Right lobe of liver (tissue), 6 donors: ENCODE results near the gene PICK1. TPM values are rescaled to one million over a fixed set of nuclear protein-coding genes. Genes with fewer than 3 reads are reported as not detected.
A peak's percentile ranks its signal among the peaks of the same experiment; 100 is the strongest.
"Not testable (repeated sequence)": the region's sequence is repeated elsewhere in the genome, so short reads cannot be mapped to it uniquely, and the experiment has no call there.

ENCODE experiments used
- ATAC-seq, 4 donors: fragments of 200-7000 bp; cut with Tn5 transposase; one replicate each; pipeline ENCODE4 v1.9.1; 2020; ENCODE audit warnings: mild to moderate bottlenecking in 4 of 4, moderate library complexity in 4 of 4
- DNase-seq, 3 donors: peaks; one replicate each; pipeline ENCODE4 v3.0.0-alpha.2; 2020
- H3K27ac ChIP-seq, 3 donors: fragments of 200-600 bp; one replicate each; pipeline ENCODE4 v1.8.0; 2022
- H3K27me3 ChIP-seq, 2 donors: fragments of 200-600 bp; one replicate each; pipeline ENCODE4 v1.8.0; 2022
- H3K36me3 ChIP-seq, 4 donors: fragments of 200-600 bp; sonication (generic) in 1 of 4; one replicate each; pipeline versions ENCODE4 v1.5.1 to v1.8.0; 2017 to 2022; ENCODE audit warnings: control low read depth in 1 of 4
- H3K4me1 ChIP-seq, 4 donors: fragments of 200-600 bp; sonication (generic) in 1 of 4; one replicate each; pipeline versions ENCODE4 v1.5.1 to v1.8.0; 2017 to 2022; ENCODE audit warnings: control low read depth in 1 of 4
- H3K4me3 ChIP-seq, 3 donors: fragments of 200-600 bp; one replicate each; pipeline ENCODE4 v1.8.0; 2022
- H3K9me3 ChIP-seq, 4 donors: fragments of 200-600 bp; sonication (generic) in 1 of 4; one replicate each; pipeline versions ENCODE4 v1.5.1 to v1.8.0; 2017 to 2022; ENCODE audit warnings: control low read depth in 1 of 4
- CTCF ChIP-seq, 4 donors: fragments of 200-600 bp in 3 of 4; fragments of 450-650 bp in 1 of 4; IDR thresholded peaks; one replicate each; pipeline versions ENCODE4 v1.5.1 to v1.8.0; 2016 to 2022; ENCODE audit warnings: antibody characterized with exemption in 4 of 4, mild to moderate bottlenecking in 2 of 4
- POLR2A ChIP-seq: fragments of 450-650 bp; IDR thresholded peaks from one replicate; pipeline ENCODE4 v1.6.1; 2017; ENCODE audit warnings: antibody characterized with exemption, mild to moderate bottlenecking
- WGBS: methylation state at CpG from one replicate; pipeline ENCODE4 v1.1.6; 2018; ENCODE audit warnings: low coverage, low lambda C conversion rate; ENCODE audit not compliant: insufficient coverage; ENCODE audit errors: missing lambda C conversion rate; 5-methylcytosine and 5-hydroxymethylcytosine counted together
- intact Hi-C, 2 donors: fragments of 100-400 bp; cut with DNase I; formaldehyde crosslinking; loops; one replicate each; pipeline versions ENCODE4 v1.11.2 to v1.14.1; 2022
- total RNA-seq, 6 experiments: library from RNA; depleted of rRNA in 2 of 6; stranded (reverse); fragments of >200 nt in 2 of 6; fragmentation: NEBNext Ultra II Directional in 3 of 6; extraction: Animal tissue kit (Norgen Biotek cat#: 25700) in 3 of 6; gene quantifications; one replicate each; pipeline versions ENCODE4 v1.1.0 to v1.2.4, GENCODE V29; 2016 to 2023
- donor health status: DM: no; HTN: yes; CAD: no.
- donor health status: DM: no; HTN: no; CAD: no.
- donor health status: DM: no; HTN: no; CAD: no.
- donor health status: DM: no; HTN: yes; CAD: no.
- donor health status: DM: no; HTN: yes; CAD: no.

PICK1 gene
- total RNA-seq, 6 experiments from 2014 or later, result 13.0 to 26.4 (median 20.3) TPM

- Histone ChIP-seq H3K36me3 (no peaks in the 10 kb centered on the region), H3K4me1 (peaks cover 0 to 3% (median 0%) of the 10 kb centered on the region in 4 donors), H3K27me3 (no peaks in the 10 kb centered on the region), H3K9me3 (no peaks in the 10 kb centered on the region), H3K4me3 (no peak overlapping the region), H3K27ac (no peak overlapping the region)
- ATAC-seq (no peak), DNase-seq (peak in 1 of 3 donors; percentile 16)
- TF ChIP-seq POLR2A, result no peak
- TF ChIP-seq CTCF (IDR thresholded peaks at IDR 0.05), result no peak
- 96% methylated on average over 17 of the region's 31 CpGs for WGBS
- intact Hi-C loops, result no loop called here
These were observed 58.4 kb downstream of the PICK1 start for GRCh38 chr22:38115423-38116205.

- DNase-seq, H3K4me3 ChIP-seq, ATAC-seq, H3K36me3 ChIP-seq, H3K4me1 ChIP-seq, intact Hi-C loops, H3K9me3 ChIP-seq, H3K27ac ChIP-seq, H3K27me3 ChIP-seq: not testable (repeated sequence)
- 97% methylated on average over 9 of the region's 10 CpGs for WGBS
These were observed 60.4 kb downstream of the PICK1 start for GRCh38 chr22:38117556-38117955.

GRCh38 chr22:38118182-38118581, 61.0 kb downstream of the PICK1 start:
- H3K27ac ChIP-seq, result no peak overlapping the region
- no peak for DNase-seq
- WGBS, result 89% methylated on average over 3 of the region's 3 CpGs
- H3K27me3 ChIP-seq, result no peaks in the 10 kb centered on the region
- no peaks in the 10 kb centered on the region for H3K36me3 ChIP-seq
- no peak overlapping the region for H3K4me3 ChIP-seq
- intact Hi-C loops, result no loop called here
- TF ChIP-seq CTCF (IDR thresholded peaks at IDR 0.05) (no peak), POLR2A (no peak)
- H3K4me1 ChIP-seq, result no peaks in the 10 kb centered on the region
- H3K9me3 ChIP-seq, result no peaks in the 10 kb centered on the region
- ATAC-seq, result no peak

GRCh38 chr22:38118747-38119146, 61.5 kb downstream of the PICK1 start:
- H3K9me3 ChIP-seq, intact Hi-C loops: not testable (repeated sequence)

GRCh38 chr22:38120359-38121110, 63.3 kb downstream of the PICK1 start:
- intact Hi-C loops, result no loop called here
- TF ChIP-seq CTCF (IDR thresholded peaks at IDR 0.05) (no peak), POLR2A (no peak)
- Histone ChIP-seq H3K36me3 (no peaks in the 10 kb centered on the region), H3K27ac (no peak overlapping the region), H3K4me1 (no peaks in the 10 kb centered on the region), H3K9me3 (no peaks in the 10 kb centered on the region), H3K27me3 (no peaks in the 10 kb centered on the region), H3K4me3 (no peak overlapping the region)
- ATAC-seq (peak in 1 of 4 donors; percentile 22), DNase-seq (peak in 1 of 3 donors; percentile 48)
- WGBS, result 85% methylated on average over 4 of the region's 28 CpGs

More at GRCh38 chr22:38118747-38119146, 61.5 kb downstream of the PICK1 start:
- H3K27ac ChIP-seq, DNase-seq, H3K4me3 ChIP-seq, H3K27me3 ChIP-seq, H3K4me1 ChIP-seq, ATAC-seq, H3K36me3 ChIP-seq: not testable (repeated sequence)
- WGBS, result 100% methylated on average over 1 of the region's 2 CpGs
